SK-N-SH treated with all-trans-retinoic acid at 6 μM for 48 hours (cell line): ENCODE data around the gene ABCC11.

Experiments used
- ATAC-seq: fragments of 200-7000 bp; cut with Tn5 transposase; 3 replicates; pipeline ENCODE4 v1.9.1; 2020; ENCODE audit warnings: mild to moderate bottlenecking, moderate library complexity
- BACH2 ChIP-seq: fragments of 250-450 bp; sonication (Bioruptor Pico); IDR thresholded peaks from 2 replicates; pipeline ENCODE4 v1.9.0; 2021; ENCODE audit warnings: mild to moderate bottlenecking, borderline replicate concordance
- CSDC2 ChIP-seq: fragments of 250-450 bp; sonication (Bioruptor Pico); IDR thresholded peaks from 2 replicates; pipeline ENCODE4 v1.5.0; 2020; ENCODE audit warnings: mild to moderate bottlenecking, moderate library complexity
- ESRRG ChIP-seq: fragments of 250-450 bp; sonication (Bioruptor Pico); IDR thresholded peaks from 2 replicates; pipeline ENCODE4 v1.6.1; 2021; ENCODE audit warnings: mild to moderate bottlenecking
- GLIS3 ChIP-seq: fragments of 250-450 bp; sonication (Bioruptor Pico); IDR thresholded peaks from 2 replicates; pipeline ENCODE4 v1.5.0; 2020; ENCODE audit warnings: mild to moderate bottlenecking, moderate library complexity
- ISL1 ChIP-seq: fragments of 250-450 bp; sonication (Bioruptor Pico); IDR thresholded peaks from 2 replicates; pipeline ENCODE4 v2.1.2; 2022; ENCODE audit warnings: mild to moderate bottlenecking, moderate library complexity
- PPARA ChIP-seq: fragments of 250-450 bp; sonication (Bioruptor Pico); IDR thresholded peaks from 2 replicates; pipeline ENCODE4 v1.5.0; 2020; ENCODE audit warnings: mild to moderate bottlenecking, borderline replicate concordance
- RARB ChIP-seq: fragments of 250-450 bp; sonication (Bioruptor Pico); IDR thresholded peaks from 2 replicates; pipeline ENCODE4 v1.8.0; 2021; ENCODE audit warnings: mild to moderate bottlenecking, moderate library complexity
- SNAI2 ChIP-seq: fragments of 250-450 bp; sonication (Bioruptor Pico); IDR thresholded peaks from 2 replicates; pipeline ENCODE4 v1.5.0; 2020; ENCODE audit warnings: mild to moderate bottlenecking, moderate library complexity
- TCF4 ChIP-seq: fragments of 250-450 bp; sonication (Bioruptor Pico); IDR thresholded peaks from 2 replicates; pipeline ENCODE4 v1.8.0; 2021; ENCODE audit warnings: mild to moderate bottlenecking, moderate library complexity, borderline replicate concordance
- TOX ChIP-seq: fragments of 250-450 bp; sonication (Bioruptor Pico); IDR thresholded peaks from 2 replicates; pipeline ENCODE4 v1.8.0; 2021; ENCODE audit warnings: mild to moderate bottlenecking, moderate library complexity, borderline replicate concordance
- ZC3H10 ChIP-seq: fragments of 250-450 bp; sonication (Bioruptor Pico); IDR thresholded peaks from 2 replicates; pipeline ENCODE4 v1.5.1; 2021; ENCODE audit warnings: mild to moderate bottlenecking, moderate library complexity
- ZFP3 ChIP-seq: fragments of 250-450 bp; sonication (Bioruptor Pico); IDR thresholded peaks from 2 replicates; pipeline ENCODE4 v1.5.0; 2020; ENCODE audit warnings: mild to moderate bottlenecking, moderate library complexity
- ZFP30 ChIP-seq: fragments of 450-650 bp; formaldehyde crosslinking; IDR thresholded peaks from 2 replicates; pipeline ENCODE4 v1.5.0; 2022; ENCODE audit warnings: mild to moderate bottlenecking, moderate library complexity
- ZNF565 ChIP-seq: fragments of 450-650 bp; formaldehyde crosslinking; conservative IDR thresholded peaks from 2 replicates; pipeline ENCODE4 v1.5.0; 2020; ENCODE audit warnings: low read depth, mild to moderate bottlenecking, moderate library complexity
- ZNF70 ChIP-seq: fragments of 450-650 bp; formaldehyde crosslinking; IDR thresholded peaks from 2 replicates; pipeline ENCODE4 v1.5.0; 2020; ENCODE audit warnings: mild to moderate bottlenecking, moderate library complexity
- TF ChIP-seq, protein P1 (sequence below): fragments of 250-450 bp; sonication (Bioruptor Pico); IDR thresholded peaks from 2 replicates; pipeline ENCODE4 v1.5.1; 2020; ENCODE audit warnings: low read depth, mild to moderate bottlenecking, moderate library complexity
- TF ChIP-seq, protein P2 (sequence below): fragments of 250-450 bp; sonication (Bioruptor Pico); IDR thresholded peaks from 2 replicates; pipeline ENCODE4 v1.8.0; 2021; ENCODE audit warnings: low read depth, mild to moderate bottlenecking, moderate library complexity, borderline replicate concordance
- TF ChIP-seq, protein P3 (sequence below): fragments of 250-450 bp; sonication (Bioruptor Pico); IDR thresholded peaks from 2 replicates; pipeline ENCODE4 v1.5.1; 2021; ENCODE audit warnings: mild to moderate bottlenecking, moderate library complexity
- TF ChIP-seq, protein P4 (sequence below): fragments of 250-450 bp; sonication (Bioruptor Pico); IDR thresholded peaks from 2 replicates; pipeline ENCODE4 v1.8.0; 2020; ENCODE audit warnings: mild to moderate bottlenecking, moderate library complexity, borderline replicate concordance

Gene ABCC11

DNA sequence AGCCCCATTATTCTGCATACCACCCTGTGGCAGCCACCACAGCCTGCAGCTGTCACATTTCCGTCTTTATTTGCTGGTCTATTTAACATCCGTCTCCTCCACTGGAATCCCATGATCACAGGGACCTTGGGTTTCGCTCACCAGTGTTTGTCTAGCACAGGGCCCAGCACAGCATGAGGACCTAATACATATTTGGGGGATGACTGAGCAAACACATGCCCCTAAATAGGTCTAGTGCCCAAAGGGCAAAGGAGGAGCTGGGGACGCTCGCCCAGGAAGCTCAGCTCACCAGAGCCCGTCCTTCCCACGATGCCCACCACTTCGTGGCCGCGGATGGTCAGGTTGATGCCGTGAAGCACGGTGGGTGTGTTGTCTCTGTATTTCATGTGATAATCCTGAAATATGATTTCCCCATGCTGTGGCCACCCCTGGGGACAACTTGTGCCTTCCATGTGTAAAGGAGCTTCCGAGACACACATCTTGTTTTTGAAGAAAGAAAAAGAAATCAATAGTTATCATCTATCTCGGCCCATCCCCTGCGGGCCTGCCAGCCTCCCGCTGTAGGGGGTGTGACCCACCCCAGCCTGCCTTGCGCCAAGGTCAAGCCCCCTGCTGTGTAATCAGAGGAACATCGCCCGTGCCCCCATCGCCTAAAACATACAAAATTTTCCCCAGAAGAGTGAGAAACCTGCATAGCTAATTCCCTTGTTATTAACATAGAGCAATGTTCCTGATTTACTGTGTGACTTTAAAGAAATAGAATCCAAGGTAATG is 70.5 kb downstream of the ABCC11 start:
- TF ChIP-seq ESRRG (CRISPR knock-in tag): no peak
- no peak for TF ChIP-seq SNAI2
- TF ChIP-seq CSDC2: no peak
- no peak for TF ChIP-seq ZFP3
- TF ChIP-seq, protein P1, sequence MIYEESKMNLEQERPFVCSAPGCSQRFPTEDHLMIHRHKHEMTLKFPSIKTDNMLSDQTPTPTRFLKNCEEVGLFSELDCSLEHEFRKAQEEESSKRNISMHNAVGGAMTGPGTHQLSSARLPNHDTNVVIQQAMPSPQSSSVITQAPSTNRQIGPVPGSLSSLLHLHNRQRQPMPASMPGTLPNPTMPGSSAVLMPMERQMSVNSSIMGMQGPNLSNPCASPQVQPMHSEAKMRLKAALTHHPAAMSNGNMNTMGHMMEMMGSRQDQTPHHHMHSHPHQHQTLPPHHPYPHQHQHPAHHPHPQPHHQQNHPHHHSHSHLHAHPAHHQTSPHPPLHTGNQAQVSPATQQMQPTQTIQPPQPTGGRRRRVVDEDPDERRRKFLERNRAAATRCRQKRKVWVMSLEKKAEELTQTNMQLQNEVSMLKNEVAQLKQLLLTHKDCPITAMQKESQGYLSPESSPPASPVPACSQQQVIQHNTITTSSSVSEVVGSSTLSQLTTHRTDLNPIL: no peak
- TF ChIP-seq BACH2 (CRISPR knock-in tag): no peak
- ATAC-seq: no peak

DNA sequence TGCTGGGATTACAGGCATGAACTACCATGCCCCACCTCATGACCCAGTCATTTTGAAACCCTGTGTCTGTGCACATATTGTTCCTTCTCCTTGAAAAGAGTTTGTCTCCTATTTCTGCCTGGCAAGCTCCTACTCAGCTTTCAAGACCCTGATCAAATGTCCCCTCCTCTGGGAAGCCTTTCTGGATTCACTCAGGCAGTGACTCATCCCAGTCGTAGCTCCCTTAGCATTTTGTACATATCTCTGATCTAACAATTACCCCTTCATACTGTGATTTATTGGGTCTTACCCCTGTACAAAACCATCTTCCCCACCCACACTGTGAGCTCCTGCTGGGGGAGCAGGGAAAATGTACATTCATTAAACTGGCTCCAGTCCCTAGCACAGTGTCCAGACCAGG is 73.5 kb downstream of the ABCC11 start:
- TF ChIP-seq, protein P2, sequence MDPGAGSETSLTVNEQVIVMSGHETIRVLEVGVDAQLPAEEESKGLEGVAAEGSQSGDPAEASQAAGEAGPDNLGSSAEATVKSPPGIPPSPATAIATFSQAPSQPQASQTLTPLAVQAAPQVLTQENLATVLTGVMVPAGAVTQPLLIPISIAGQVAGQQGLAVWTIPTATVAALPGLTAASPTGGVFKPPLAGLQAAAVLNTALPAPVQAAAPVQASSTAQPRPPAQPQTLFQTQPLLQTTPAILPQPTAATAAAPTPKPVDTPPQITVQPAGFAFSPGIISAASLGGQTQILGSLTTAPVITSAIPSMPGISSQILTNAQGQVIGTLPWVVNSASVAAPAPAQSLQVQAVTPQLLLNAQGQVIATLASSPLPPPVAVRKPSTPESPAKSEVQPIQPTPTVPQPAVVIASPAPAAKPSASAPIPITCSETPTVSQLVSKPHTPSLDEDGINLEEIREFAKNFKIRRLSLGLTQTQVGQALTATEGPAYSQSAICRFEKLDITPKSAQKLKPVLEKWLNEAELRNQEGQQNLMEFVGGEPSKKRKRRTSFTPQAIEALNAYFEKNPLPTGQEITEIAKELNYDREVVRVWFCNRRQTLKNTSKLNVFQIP (CRISPR knock-in tag): no peak
- TF ChIP-seq, protein P3, sequence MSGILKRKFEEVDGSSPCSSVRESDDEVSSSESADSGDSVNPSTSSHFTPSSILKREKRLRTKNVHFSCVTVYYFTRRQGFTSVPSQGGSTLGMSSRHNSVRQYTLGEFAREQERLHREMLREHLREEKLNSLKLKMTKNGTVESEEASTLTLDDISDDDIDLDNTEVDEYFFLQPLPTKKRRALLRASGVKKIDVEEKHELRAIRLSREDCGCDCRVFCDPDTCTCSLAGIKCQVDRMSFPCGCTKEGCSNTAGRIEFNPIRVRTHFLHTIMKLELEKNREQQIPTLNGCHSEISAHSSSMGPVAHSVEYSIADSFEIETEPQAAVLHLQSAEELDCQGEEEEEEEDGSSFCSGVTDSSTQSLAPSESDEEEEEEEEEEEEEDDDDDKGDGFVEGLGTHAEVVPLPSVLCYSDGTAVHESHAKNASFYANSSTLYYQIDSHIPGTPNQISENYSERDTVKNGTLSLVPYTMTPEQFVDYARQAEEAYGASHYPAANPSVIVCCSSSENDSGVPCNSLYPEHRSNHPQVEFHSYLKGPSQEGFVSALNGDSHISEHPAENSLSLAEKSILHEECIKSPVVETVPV (CRISPR knock-in tag): no peak
- TF ChIP-seq, protein P4, sequence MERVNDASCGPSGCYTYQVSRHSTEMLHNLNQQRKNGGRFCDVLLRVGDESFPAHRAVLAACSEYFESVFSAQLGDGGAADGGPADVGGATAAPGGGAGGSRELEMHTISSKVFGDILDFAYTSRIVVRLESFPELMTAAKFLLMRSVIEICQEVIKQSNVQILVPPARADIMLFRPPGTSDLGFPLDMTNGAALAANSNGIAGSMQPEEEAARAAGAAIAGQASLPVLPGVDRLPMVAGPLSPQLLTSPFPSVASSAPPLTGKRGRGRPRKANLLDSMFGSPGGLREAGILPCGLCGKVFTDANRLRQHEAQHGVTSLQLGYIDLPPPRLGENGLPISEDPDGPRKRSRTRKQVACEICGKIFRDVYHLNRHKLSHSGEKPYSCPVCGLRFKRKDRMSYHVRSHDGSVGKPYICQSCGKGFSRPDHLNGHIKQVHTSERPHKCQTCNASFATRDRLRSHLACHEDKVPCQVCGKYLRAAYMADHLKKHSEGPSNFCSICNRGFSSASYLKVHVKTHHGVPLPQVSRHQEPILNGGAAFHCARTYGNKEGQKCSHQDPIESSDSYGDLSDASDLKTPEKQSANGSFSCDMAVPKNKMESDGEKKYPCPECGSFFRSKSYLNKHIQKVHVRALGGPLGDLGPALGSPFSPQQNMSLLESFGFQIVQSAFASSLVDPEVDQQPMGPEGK: no peak
- TF ChIP-seq ZNF70 (CRISPR knock-in tag): no peak
- TF ChIP-seq, protein P1: no peak
- peak; percentile 98 for TF ChIP-seq ZFP3
- no peak for TF ChIP-seq ZC3H10
- TF ChIP-seq RARB (CRISPR knock-in tag): no peak
- ATAC-seq: no peak

DNA sequence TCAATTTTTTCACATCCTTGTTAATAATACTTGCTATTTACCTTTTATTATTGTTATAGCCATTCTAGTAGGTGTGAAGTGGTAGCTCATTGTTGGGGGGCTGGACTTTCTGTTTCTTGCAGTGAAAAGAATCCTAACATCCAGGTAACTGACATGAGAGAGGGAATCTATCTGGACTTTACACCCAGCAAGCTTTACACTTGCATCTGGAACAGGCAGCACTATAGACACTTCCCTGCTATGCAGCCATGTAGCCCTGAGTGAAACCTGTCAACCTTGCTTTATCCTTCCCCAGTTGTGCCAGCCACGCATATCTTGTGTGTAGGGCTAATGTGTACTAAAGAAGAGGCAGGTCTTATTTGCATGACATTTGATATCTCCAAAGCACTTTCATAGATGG is 74.7 kb downstream of the ABCC11 start:
- no peak for ATAC-seq
- TF ChIP-seq TCF4 (CRISPR knock-in tag) (no peak), TOX (CRISPR knock-in tag) (no peak), ZFP30 (CRISPR knock-in tag) (no peak), BACH2 (CRISPR knock-in tag) (no peak), SNAI2 (no peak), ZNF565 (CRISPR knock-in tag) (no peak), RARB (CRISPR knock-in tag) (no peak), ZFP3 (no peak)
- TF ChIP-seq, protein P3 (CRISPR knock-in tag): no peak
- TF ChIP-seq, all 23 proteins: peak for 0

DNA sequence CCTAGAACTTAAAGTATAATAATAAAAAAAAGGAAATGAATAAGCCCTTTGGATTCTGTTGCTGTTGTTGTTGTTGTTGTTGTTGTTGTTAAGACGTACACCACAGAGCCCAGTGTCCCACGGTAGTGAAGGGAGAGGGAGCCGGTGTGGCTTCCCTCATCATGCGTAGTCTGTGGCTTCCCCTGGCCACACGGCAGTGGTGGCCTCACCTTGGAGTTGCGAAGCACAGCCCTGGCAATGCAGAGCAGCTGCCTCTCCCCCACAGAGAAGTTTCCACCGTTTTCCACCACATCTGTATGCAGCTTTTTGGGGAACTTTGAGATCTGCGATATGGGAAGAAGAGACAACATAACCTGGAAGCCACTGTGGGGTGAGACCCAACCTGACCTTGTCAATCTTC is 77.4 kb downstream of the ABCC11 start:
- no peak for ATAC-seq
- TF ChIP-seq ZFP3 (no peak), ESRRG (CRISPR knock-in tag) (no peak)

DNA sequence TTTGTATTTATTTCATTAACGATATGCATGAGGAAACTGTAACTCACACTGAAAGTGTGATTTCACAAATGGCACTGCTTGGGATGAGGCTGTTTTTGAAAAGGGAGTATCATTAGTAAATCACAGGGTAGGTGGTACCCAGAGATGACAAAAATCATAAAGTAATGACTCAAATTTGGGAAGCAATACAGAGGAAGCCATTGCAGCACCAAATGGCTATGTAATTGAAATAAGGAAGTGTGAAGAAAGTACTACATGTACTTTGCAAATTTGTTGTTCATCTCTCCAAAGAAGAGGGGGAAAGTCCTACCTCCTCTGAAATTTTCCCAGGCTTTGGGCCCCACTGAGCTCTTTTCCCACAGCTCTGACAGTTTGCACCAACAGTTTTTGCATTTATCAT is 79.3 kb downstream of the ABCC11 start:
- no peak for ATAC-seq
- TF ChIP-seq RARB (CRISPR knock-in tag) (no peak), ZNF565 (CRISPR knock-in tag) (no peak), TOX (CRISPR knock-in tag) (no peak), ISL1 (CRISPR knock-in tag) (no peak), PPARA (CRISPR knock-in tag) (no peak), ZFP3 (no peak), ZFP30 (CRISPR knock-in tag) (no peak), CSDC2 (no peak), TCF4 (CRISPR knock-in tag) (no peak), ESRRG (CRISPR knock-in tag) (no peak), BACH2 (CRISPR knock-in tag) (no peak), ZC3H10 (no peak), GLIS3 (CRISPR knock-in tag) (no peak), SNAI2 (no peak)
- TF ChIP-seq, protein P2 (CRISPR knock-in tag): no peak
- TF ChIP-seq, protein P1: no peak
